Thyroid gland (tissue), 4 donors: ENCODE results near the gene SLC35B1. TPM values are rescaled to one million over a fixed set of nuclear protein-coding genes. Genes with fewer than 3 reads are reported as not detected.

Source experiments
- DNase-seq, 2 donors: peaks; one replicate each; pipeline ENCODE4 v3.0.0-alpha.2; 2019
- H3K27ac ChIP-seq, 3 donors: fragments of 200-600 bp; sonication (generic); 1 replicate in 2 of 3; 2 replicates in 1 of 3; pipeline ENCODE4 v1.5.1; 2016 to 2019; ENCODE audit warnings: mild to moderate bottlenecking in 1 of 3, moderate library complexity in 1 of 3
- H3K27me3 ChIP-seq: fragments of 200-600 bp; sonication (generic); one replicate; pipeline ENCODE4 v1.5.1; 2019
- H3K36me3 ChIP-seq, 2 donors: fragments of 200-600 bp; sonication (generic); one replicate each; pipeline ENCODE4 v1.5.1; 2016 to 2019
- H3K4me1 ChIP-seq, 2 donors: fragments of 200-600 bp; sonication (generic); one replicate each; pipeline ENCODE4 v1.5.1; 2017 to 2019
- H3K4me3 ChIP-seq, 3 donors: fragments of 200-600 bp; sonication (generic); replicated peaks in 1 of 3; 1 replicate in 2 of 3; 2 replicates in 1 of 3; pipeline ENCODE4 v1.5.1; 2016; ENCODE audit warnings: mild to moderate bottlenecking in 1 of 3
- H3K9me3 ChIP-seq: fragments of 200-600 bp; sonication (generic); one replicate; pipeline ENCODE4 v1.5.1; 2017
- CTCF ChIP-seq, 6 experiments: fragments of 200-600 bp in 3 of 6; fragments of 450-650 bp in 3 of 6; sonication (generic) in 3 of 6; IDR thresholded peaks; one replicate each; pipeline ENCODE4 v1.5.1; 2016 to 2019; ENCODE audit warnings: antibody characterized with exemption in 6 of 6, mild to moderate bottlenecking in 2 of 6, inconsistent platforms in 1 of 6, moderate library complexity in 1 of 6
- POLR2A ChIP-seq, 2 donors: fragments of 450-650 bp; IDR thresholded peaks; one replicate each; pipeline ENCODE4 v1.6.1; 2017; ENCODE audit warnings: antibody characterized with exemption in 2 of 2, mild to moderate bottlenecking in 2 of 2, moderate library complexity in 1 of 2
- WGBS, 2 donors: methylation state at CpG; one replicate each; pipeline ENCODE4 v1.1.5; 2017; 5-methylcytosine and 5-hydroxymethylcytosine counted together
- intact Hi-C: fragments of 100-400 bp; cut with DNase I; formaldehyde crosslinking; loops from one replicate; pipeline ENCODE4 v1.15.1; 2023
- total RNA-seq, 4 donors: library from RNA; depleted of rRNA; stranded (reverse); fragments of >200 nt; gene quantifications; one replicate each; pipeline ENCODE4 v1.2.3, GENCODE V29; 2016

Gene SLC35B1
- total RNA-seq = 100 to 1,000 TPM in 2 of 4 donors, 10 to 100 TPM in 2; 77.5 to 171 (median 94.7) TPM

- no peaks in the 10 kb centered on the region for H3K27me3 ChIP-seq
- peak within 1 kb of the TSS; percentile 83 to 96 (median 93) for H3K27ac ChIP-seq
- H3K4me3 ChIP-seq = peak within 1 kb of the TSS; percentile 83 to 88 (median 85)
- 0 to 3% methylated on average over 14 to 50 of the region's 53 CpGs for WGBS, 2 donors
- DNase-seq = peak; percentile 100
- H3K36me3 ChIP-seq = peaks cover 26 to 29% of the 10 kb centered on the region in 2 donors
- H3K9me3 ChIP-seq = no peaks in the 10 kb centered on the region
- intact Hi-C loops = loop anchor here (2.0 to 5.0 kb wide), 2 partner anchors 75 to 144 kb away; no protein-coding TSS in a partner anchor
- TF ChIP-seq CTCF (IDR thresholded peaks at IDR 0.05) (peak; percentile 25 to 88 (median 72)), POLR2A (IDR thresholded peaks at IDR 0.05) (peak in 1 of 2 donors; percentile 60)
- H3K4me1 ChIP-seq = peaks cover 17% of the 10 kb centered on the region in 2 donors
These were observed at the start of gene SLC35B1 for GRCh38 chr17:49707608-49708514. Gene SLC35B1 (minus strand): TSS chr17:49707964. CDS start chr17:49707833, 131 bp downstream.

GRCh38 chr17:49757151-49757777 lies 49.5 kb upstream of the SLC35B1 start:
- WGBS, 2 donors = 76 to 83% methylated on average over 6 of the region's 6 CpGs
- Histone ChIP-seq H3K27ac (no peak overlapping the region), H3K4me1 (peaks cover 13 to 26% of the 10 kb centered on the region in 2 donors), H3K4me3 (no peak overlapping the region), H3K36me3 (peaks cover 0 to 8% of the 10 kb centered on the region in 2 donors), H3K27me3 (no peaks in the 10 kb centered on the region), H3K9me3 (no peaks in the 10 kb centered on the region)
- TF ChIP-seq CTCF (IDR thresholded peaks at IDR 0.05) (no peak), POLR2A (IDR thresholded peaks at IDR 0.05) (no peak)
- DNase-seq = no peak
- intact Hi-C loops = no loop called here

- TF ChIP-seq CTCF (IDR thresholded peaks at IDR 0.05) (no peak), POLR2A (IDR thresholded peaks at IDR 0.05) (no peak)
- H3K4me3 ChIP-seq = no peak overlapping the region
- intact Hi-C loops = no loop called here
- no peaks in the 10 kb centered on the region for H3K9me3 ChIP-seq
- no peak for DNase-seq
- H3K27me3 ChIP-seq = no peaks in the 10 kb centered on the region
- 81 to 85% methylated on average over 9 of the region's 9 CpGs for WGBS, 2 donors
- H3K36me3 ChIP-seq = peaks cover 0 to 8% of the 10 kb centered on the region in 2 donors
- peaks cover 13 to 24% of the 10 kb centered on the region in 2 donors for H3K4me1 ChIP-seq
- peak overlapping the region; percentile 43 to 61 (median 44) for H3K27ac ChIP-seq
These were observed 48.8 kb upstream of the SLC35B1 start for GRCh38 chr17:49756323-49757150.

- Histone ChIP-seq H3K27me3 (no peaks in the 10 kb centered on the region), H3K36me3 (peaks cover 0 to 8% of the 10 kb centered on the region in 2 donors), H3K9me3 (no peaks in the 10 kb centered on the region), H3K27ac (peak overlapping the region; percentile 43 to 61 (median 44)), H3K4me1 (peaks cover 13 to 24% of the 10 kb centered on the region in 2 donors), H3K4me3 (no peak overlapping the region)
- peak; percentile 69 to 75 for DNase-seq
- 31 to 44% methylated on average over 4 of the region's 4 CpGs for WGBS, 2 donors
- TF ChIP-seq CTCF (IDR thresholded peaks at IDR 0.05) = no peak
- TF ChIP-seq POLR2A (IDR thresholded peaks at IDR 0.05) = no peak
- intact Hi-C loops = no loop called here
These were observed 48.0 kb upstream of the SLC35B1 start for GRCh38 chr17:49755663-49756283.
